ENCODE results near the gene PEX19.

The PEX19 gene

DNA sequence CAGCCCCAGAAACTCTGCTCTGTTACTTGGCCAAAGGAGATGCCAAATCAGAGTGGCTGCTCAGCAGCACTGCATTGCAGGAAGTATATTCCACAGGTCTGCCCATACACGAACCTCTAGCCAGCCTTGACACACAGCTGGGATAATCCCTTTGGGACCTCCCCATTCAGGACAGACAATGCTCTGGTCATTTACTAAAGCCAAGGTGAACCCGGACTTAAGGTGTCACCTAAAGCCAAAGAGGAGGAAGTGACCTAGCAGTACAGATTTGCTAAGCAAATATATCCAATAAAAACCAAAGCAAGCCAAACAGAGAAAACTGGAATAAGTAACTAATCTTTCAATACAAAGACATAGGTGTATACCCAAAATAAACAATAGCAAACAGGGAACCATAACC is 30.4 kb upstream of the PEX19 start:
- H3K4me3 ChIP-seq (replicated peaks in 1 of 2; ENCODE audit: low read depth in 2 of 2, low read length in 2 of 2) = no peak overlapping the region
- TF ChIP-seq CTCF (IDR thresholded peaks at IDR 0.05; ENCODE audit: low read depth, low read length) = no peak
- DNase-seq (ENCODE audit: low read depth in 2 of 2) = no peak

- DNase-seq (ENCODE audit: low read depth in 2 of 2) = no peak
- no peak overlapping the region for H3K4me3 ChIP-seq (replicated peaks in 1 of 2; ENCODE audit: low read depth in 2 of 2, low read length in 2 of 2)
- TF ChIP-seq CTCF (IDR thresholded peaks at IDR 0.05; ENCODE audit: low read depth, low read length) = no peak
Measured at GRCh38 chr1:160309571-160309970, 24.6 kb upstream of the PEX19 start.

DNA sequence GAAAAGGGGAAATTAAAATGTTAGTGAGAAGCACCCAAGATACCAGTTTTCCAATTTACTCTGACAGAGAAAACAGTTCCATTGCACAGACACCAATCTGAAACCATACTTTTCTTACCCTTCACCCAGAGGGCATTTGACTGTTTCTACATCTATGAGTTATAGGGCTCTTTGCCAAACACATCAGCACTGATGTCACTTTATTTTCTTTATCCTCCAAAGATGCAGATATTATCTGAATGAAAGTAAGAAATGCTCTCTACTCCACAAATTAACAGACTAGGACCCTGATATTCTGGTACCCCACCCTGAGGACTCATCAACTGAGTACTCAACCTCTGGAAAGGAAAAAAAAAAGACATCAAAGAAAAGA is 24.2 kb upstream of the PEX19 start:
- peak; percentile 40 to 68 for DNase-seq (ENCODE audit: low read depth in 2 of 2)
- no peak for TF ChIP-seq CTCF (IDR thresholded peaks at IDR 0.05; ENCODE audit: low read depth, low read length)
- no peak overlapping the region for H3K4me3 ChIP-seq (replicated peaks in 1 of 2; ENCODE audit: low read depth in 2 of 2, low read length in 2 of 2)

- H3K4me3 ChIP-seq (replicated peaks in 1 of 2; ENCODE audit: low read depth in 2 of 2, low read length in 2 of 2) = no peak overlapping the region
- no peak for TF ChIP-seq CTCF (IDR thresholded peaks at IDR 0.05; ENCODE audit: low read depth, low read length)
- DNase-seq (ENCODE audit: low read depth in 2 of 2) = peak in 1 of 2 donors; percentile 28
Measured at GRCh38 chr1:160308451-160309184, 23.7 kb upstream of the PEX19 start.

GRCh38 chr1:160307118-160307791 is 22.3 kb upstream of the PEX19 start:
- TF ChIP-seq CTCF (IDR thresholded peaks at IDR 0.05; ENCODE audit: low read depth, low read length) = no peak
- no peak overlapping the region for H3K4me3 ChIP-seq (replicated peaks in 1 of 2; ENCODE audit: low read depth in 2 of 2, low read length in 2 of 2)
- no peak for DNase-seq (ENCODE audit: low read depth in 2 of 2)

GRCh38 chr1:160300173-160300572 is 15.2 kb upstream of the PEX19 start:
- no peak for DNase-seq (ENCODE audit: low read depth in 2 of 2)
- no peak for TF ChIP-seq CTCF (IDR thresholded peaks at IDR 0.05; ENCODE audit: low read depth, low read length)
- H3K4me3 ChIP-seq (replicated peaks in 1 of 2; ENCODE audit: low read depth in 2 of 2, low read length in 2 of 2) = no peak overlapping the region

Measured in cardiac fibroblast (primary cell).